Neuron (in vitro differentiated cells): ENCODE data around the gene FAM50B.

Experiments used
- H2AFZ ChIP-seq: one replicate; pipeline ENCODE4 v1.6.1; 2013; ENCODE audit warnings: low read depth, mild to moderate bottlenecking, inconsistent platforms, low read length, moderate library complexity
- H3K27me3 ChIP-seq: one replicate; pipeline ENCODE4 v1.6.1; 2013; ENCODE audit warnings: low read length; ENCODE audit not compliant: insufficient read depth
- H3K36me3 ChIP-seq: one replicate; pipeline ENCODE4 v1.6.1; 2013; ENCODE audit warnings: low read length; ENCODE audit not compliant: insufficient read depth
- H3K4me1 ChIP-seq: one replicate; pipeline ENCODE4 v1.6.1; 2013; ENCODE audit warnings: low read length; ENCODE audit not compliant: insufficient read depth
- H3K4me3 ChIP-seq: 2 replicates; pipeline ENCODE4 v1.5.1; 2013; ENCODE audit warnings: mild to moderate bottlenecking, low read length, moderate library complexity
- H3K9me3 ChIP-seq: one replicate; pipeline ENCODE4 v1.6.1; 2013; ENCODE audit warnings: low read length

The FAM50B gene

GRCh38 chr6:3847521-3847920, 1.7 kb upstream of the FAM50B start:
- Histone ChIP-seq H2AFZ (no peak overlapping the region), H3K27me3 (no peaks in the 10 kb centered on the region)

GRCh38 chr6:3848380-3848779, 793 bp upstream of the FAM50B start:
- peaks cover 5% of the 10 kb centered on the region for H3K9me3 ChIP-seq
- H2AFZ ChIP-seq, result no peak overlapping the region
- H3K4me1 ChIP-seq, result no peaks in the 10 kb centered on the region
- no peaks in the 10 kb centered on the region for H3K27me3 ChIP-seq
- H3K4me3 ChIP-seq, result no peak overlapping the region
- H3K36me3 ChIP-seq, result no peaks in the 10 kb centered on the region

More at GRCh38 chr6:3847521-3847920, 1.7 kb upstream of the FAM50B start:
- H3K36me3 ChIP-seq, result no peaks in the 10 kb centered on the region
- H3K4me1 ChIP-seq, result no peaks in the 10 kb centered on the region
- no peak overlapping the region for H3K4me3 ChIP-seq
- H3K9me3 ChIP-seq, result peaks cover 5% of the 10 kb centered on the region

GRCh38 chr6:3849681-3850450, 693 bp downstream of the FAM50B start:
- Histone ChIP-seq H2AFZ (no peak overlapping the region), H3K4me3 (no peak overlapping the region), H3K4me1 (no peaks in the 10 kb centered on the region), H3K36me3 (no peaks in the 10 kb centered on the region), H3K9me3 (peaks cover 5% of the 10 kb centered on the region), H3K27me3 (no peaks in the 10 kb centered on the region)

GRCh38 chr6:3850451-3851203, 1.5 kb downstream of the FAM50B start:
- Histone ChIP-seq H3K36me3 (no peaks in the 10 kb centered on the region), H3K4me1 (no peaks in the 10 kb centered on the region), H2AFZ (no peak overlapping the region), H3K4me3 (no peak overlapping the region), H3K27me3 (no peaks in the 10 kb centered on the region), H3K9me3 (peaks cover 5% of the 10 kb centered on the region)

- Histone ChIP-seq H3K4me1 (no peaks in the 10 kb centered on the region), H3K27me3 (no peaks in the 10 kb centered on the region), H3K4me3 (no peak overlapping the region), H3K9me3 (peaks cover 5% of the 10 kb centered on the region), H2AFZ (no peak overlapping the region), H3K36me3 (no peaks in the 10 kb centered on the region)
These were observed 2.7 kb downstream of the FAM50B start for GRCh38 chr6:3851839-3852238.

- Histone ChIP-seq H3K36me3 (no peaks in the 10 kb centered on the region), H3K9me3 (peaks cover 5% of the 10 kb centered on the region), H3K27me3 (no peaks in the 10 kb centered on the region), H2AFZ (no peak overlapping the region), H3K4me1 (no peaks in the 10 kb centered on the region), H3K4me3 (no peak overlapping the region)
These were observed 3.2 kb downstream of the FAM50B start for GRCh38 chr6:3852391-3852790.

- Histone ChIP-seq H2AFZ (no peak overlapping the region), H3K4me1 (no peaks in the 10 kb centered on the region), H3K36me3 (no peaks in the 10 kb centered on the region), H3K4me3 (no peak overlapping the region), H3K27me3 (no peaks in the 10 kb centered on the region), H3K9me3 (no peaks in the 10 kb centered on the region)
These were observed 6.7 kb downstream of the FAM50B start for GRCh38 chr6:3855866-3856265.

GRCh38 chr6:3856576-3856975, 7.4 kb downstream of the FAM50B start:
- no peak overlapping the region for H3K4me3 ChIP-seq
- H3K9me3 ChIP-seq, result no peaks in the 10 kb centered on the region
- H2AFZ ChIP-seq, result no peak overlapping the region
- H3K4me1 ChIP-seq, result no peaks in the 10 kb centered on the region
- no peaks in the 10 kb centered on the region for H3K36me3 ChIP-seq
- no peaks in the 10 kb centered on the region for H3K27me3 ChIP-seq

- Histone ChIP-seq H3K36me3 (no peaks in the 10 kb centered on the region), H3K4me1 (no peaks in the 10 kb centered on the region), H2AFZ (no peak overlapping the region), H3K9me3 (no peaks in the 10 kb centered on the region), H3K4me3 (no peak overlapping the region), H3K27me3 (no peaks in the 10 kb centered on the region)
These were observed 8.6 kb downstream of the FAM50B start for GRCh38 chr6:3857468-3858456.

GRCh38 chr6:3859878-3860552, 10.8 kb downstream of the FAM50B start:
- Histone ChIP-seq H2AFZ (no peak overlapping the region), H3K4me1 (no peaks in the 10 kb centered on the region), H3K9me3 (no peaks in the 10 kb centered on the region), H3K4me3 (no peak overlapping the region), H3K27me3 (no peaks in the 10 kb centered on the region), H3K36me3 (no peaks in the 10 kb centered on the region)

- Histone ChIP-seq H3K4me3 (no peak overlapping the region), H3K36me3 (no peaks in the 10 kb centered on the region), H3K4me1 (no peaks in the 10 kb centered on the region), H3K27me3 (no peaks in the 10 kb centered on the region), H3K9me3 (peaks cover 4% of the 10 kb centered on the region), H2AFZ (no peak overlapping the region)
These were observed 12.3 kb downstream of the FAM50B start for GRCh38 chr6:3861424-3861823.

- Histone ChIP-seq H3K27me3 (no peaks in the 10 kb centered on the region), H3K9me3 (peaks cover 4% of the 10 kb centered on the region), H3K4me1 (no peaks in the 10 kb centered on the region), H3K36me3 (no peaks in the 10 kb centered on the region), H3K4me3 (no peak overlapping the region), H2AFZ (no peak overlapping the region)
These were observed 12.9 kb downstream of the FAM50B start for GRCh38 chr6:3862038-3862437.
